Glutamatergic neuron (in vitro differentiated cells): ENCODE results near the gene TBC1D10B. TPM values are rescaled to one million over a fixed set of nuclear protein-coding genes. Genes with fewer than 3 reads are reported as not detected.

Source experiments
- DNase-seq: peaks from one replicate; pipeline ENCODE4 v3.0.0; 2022
- H3K27ac Mint-ChIP-seq: one replicate; pipeline ENCODE4 v1.8.0; 2020; ENCODE audit warnings: mild to moderate bottlenecking, mixed read lengths, inconsistent platforms; ENCODE audit not compliant: unreplicated experiment
- H3K27me3 Mint-ChIP-seq: one replicate; pipeline ENCODE4 v1.8.0; 2020; ENCODE audit warnings: mild to moderate bottlenecking, moderate library complexity, mixed read lengths, inconsistent platforms; ENCODE audit not compliant: unreplicated experiment
- H3K36me3 Mint-ChIP-seq: one replicate; pipeline ENCODE4 v1.8.0; 2020; ENCODE audit warnings: mild to moderate bottlenecking, mixed read lengths, inconsistent platforms; ENCODE audit not compliant: unreplicated experiment
- H3K4me1 Mint-ChIP-seq: one replicate; pipeline ENCODE4 v1.8.0; 2020; ENCODE audit warnings: mild to moderate bottlenecking, low read depth, mixed read lengths, inconsistent platforms; ENCODE audit not compliant: unreplicated experiment
- H3K4me3 Mint-ChIP-seq: one replicate; pipeline ENCODE4 v1.8.0; 2020; ENCODE audit warnings: mild to moderate bottlenecking, mixed read lengths, inconsistent platforms; ENCODE audit not compliant: unreplicated experiment
- H3K9me3 Mint-ChIP-seq: one replicate; pipeline ENCODE4 v1.8.0; 2020; ENCODE audit warnings: mild to moderate bottlenecking, moderate library complexity, mixed read lengths, inconsistent platforms; ENCODE audit not compliant: unreplicated experiment
- total RNA-seq: library from RNA; stranded (reverse); fragmentation: NEBNext Ultra II Directional; extraction: Animal tissue kit (Norgen Biotek cat#: 25700); gene quantifications from one replicate; pipeline ENCODE4 v1.2.1, GENCODE V29; 2021; ENCODE audit not compliant: unreplicated experiment
- TF ChIP-seq, protein P1 (sequence below): fragments of 200-600 bp; sonication (generic); IDR thresholded peaks from one replicate; pipeline ENCODE4 v1.5.0; 2021; ENCODE audit not compliant: partially characterized antibody, unreplicated experiment

The TBC1D10B gene
- total RNA-seq, 1 donor from 2014 or later, result 85.2 TPM

DNA sequence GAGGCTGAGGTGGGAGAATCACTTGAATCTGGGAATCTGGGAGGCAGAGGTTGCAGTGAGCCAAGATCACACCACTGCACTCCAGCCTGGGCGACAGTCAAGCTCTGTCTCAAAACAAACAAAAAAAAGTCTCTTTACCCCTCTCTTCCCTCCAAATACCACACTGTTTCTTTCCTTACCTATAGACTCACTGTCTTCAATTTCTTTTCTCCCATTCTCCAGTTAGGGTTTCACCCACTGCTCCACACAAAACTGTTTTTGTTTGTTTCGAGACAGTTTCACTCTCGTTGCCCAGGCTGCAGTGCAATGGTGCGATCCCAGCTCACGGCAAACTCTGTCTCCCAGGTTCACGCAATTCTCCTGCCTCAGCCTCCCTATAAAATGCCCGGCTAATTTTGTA lies 9.1 kb downstream of the TBC1D10B start:
- peaks cover 6% of the 10 kb centered on the region for H3K4me1 Mint-ChIP-seq
- no peak for DNase-seq

DNA sequence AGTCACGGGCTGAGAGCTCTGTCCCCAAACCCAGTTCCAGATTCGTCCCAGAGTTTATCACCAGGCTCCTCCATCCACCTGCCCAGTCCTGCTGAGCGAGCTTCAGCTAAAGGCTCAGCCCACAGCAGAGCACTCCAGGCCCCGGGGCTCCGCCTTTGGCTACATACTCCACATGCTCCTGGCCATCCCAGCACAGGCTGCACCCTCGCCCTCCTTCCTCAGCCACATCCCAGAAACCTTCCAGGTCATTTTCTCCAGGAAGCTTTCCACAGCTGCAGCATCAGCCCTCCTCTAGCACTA lies 10.5 kb downstream of the TBC1D10B start:
- Mint-ChIP-seq H3K36me3 (no peaks in the 10 kb centered on the region), H3K9me3 (peaks cover 10% of the 10 kb centered on the region), H3K27ac (no peak overlapping the region), H3K4me3 (no peak overlapping the region), H3K27me3 (peaks cover 7% of the 10 kb centered on the region), H3K4me1 (peaks cover 9% of the 10 kb centered on the region)
- TF ChIP-seq, protein P1, sequence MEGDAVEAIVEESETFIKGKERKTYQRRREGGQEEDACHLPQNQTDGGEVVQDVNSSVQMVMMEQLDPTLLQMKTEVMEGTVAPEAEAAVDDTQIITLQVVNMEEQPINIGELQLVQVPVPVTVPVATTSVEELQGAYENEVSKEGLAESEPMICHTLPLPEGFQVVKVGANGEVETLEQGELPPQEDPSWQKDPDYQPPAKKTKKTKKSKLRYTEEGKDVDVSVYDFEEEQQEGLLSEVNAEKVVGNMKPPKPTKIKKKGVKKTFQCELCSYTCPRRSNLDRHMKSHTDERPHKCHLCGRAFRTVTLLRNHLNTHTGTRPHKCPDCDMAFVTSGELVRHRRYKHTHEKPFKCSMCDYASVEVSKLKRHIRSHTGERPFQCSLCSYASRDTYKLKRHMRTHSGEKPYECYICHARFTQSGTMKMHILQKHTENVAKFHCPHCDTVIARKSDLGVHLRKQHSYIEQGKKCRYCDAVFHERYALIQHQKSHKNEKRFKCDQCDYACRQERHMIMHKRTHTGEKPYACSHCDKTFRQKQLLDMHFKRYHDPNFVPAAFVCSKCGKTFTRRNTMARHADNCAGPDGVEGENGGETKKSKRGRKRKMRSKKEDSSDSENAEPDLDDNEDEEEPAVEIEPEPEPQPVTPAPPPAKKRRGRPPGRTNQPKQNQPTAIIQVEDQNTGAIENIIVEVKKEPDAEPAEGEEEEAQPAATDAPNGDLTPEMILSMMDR, result no peak
- DNase-seq, result no peak

More for the DNA sequence above, 9.1 kb downstream of the TBC1D10B start:
- H3K27ac Mint-ChIP-seq, result no peak overlapping the region
- peaks cover 9% of the 10 kb centered on the region for H3K27me3 Mint-ChIP-seq
- H3K9me3 Mint-ChIP-seq, result peaks cover 3% of the 10 kb centered on the region
- H3K4me3 Mint-ChIP-seq, result no peak overlapping the region
- TF ChIP-seq, protein P1, result no peak
- no peaks in the 10 kb centered on the region for H3K36me3 Mint-ChIP-seq

DNA sequence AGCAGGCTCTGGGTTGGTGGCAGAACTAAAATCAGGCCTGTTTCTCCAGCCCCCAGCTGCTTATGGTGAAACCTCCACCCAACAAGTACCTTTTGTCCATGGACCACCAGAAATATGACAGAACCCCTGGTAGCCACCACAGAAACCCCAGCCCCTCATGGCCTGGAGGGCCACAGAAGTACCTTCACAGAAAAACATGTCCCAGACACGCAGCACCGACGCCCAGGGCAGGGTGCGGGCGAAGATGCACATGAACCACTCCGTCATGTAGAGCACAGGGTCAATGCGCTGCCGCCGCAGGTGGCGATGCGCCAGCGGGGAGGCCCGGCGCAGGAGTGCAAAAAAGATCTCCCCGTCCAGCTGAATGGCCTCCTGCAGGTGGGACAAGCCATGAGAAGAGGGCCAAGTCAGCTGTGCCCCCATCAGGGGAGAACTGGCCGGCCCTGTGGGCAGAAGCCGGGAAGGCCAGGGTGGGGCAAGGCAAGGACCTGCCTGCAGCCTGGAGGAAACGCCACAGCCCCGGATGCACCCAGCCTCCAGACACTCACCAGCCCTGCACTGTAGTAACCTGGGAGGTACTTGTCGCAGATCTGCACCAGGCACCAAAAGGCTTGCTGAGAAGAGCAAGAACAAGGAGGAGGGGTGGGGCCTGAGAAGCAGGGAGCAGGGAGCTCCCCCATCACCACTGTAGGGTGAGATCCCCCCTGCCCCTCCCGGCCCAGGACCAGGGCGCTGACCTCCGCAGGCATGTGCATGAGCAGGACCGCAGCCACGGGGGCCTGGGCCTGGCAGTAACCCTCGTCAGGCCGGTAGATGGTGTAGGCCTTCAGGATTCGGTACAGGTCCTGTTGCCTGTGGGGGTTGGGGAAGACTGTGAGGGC lies 11.1 kb downstream of the TBC1D10B start:
- Mint-ChIP-seq H3K4me3 (no peak overlapping the region), H3K9me3 (peaks cover 15% of the 10 kb centered on the region), H3K27me3 (peaks cover 11% of the 10 kb centered on the region), H3K36me3 (no peaks in the 10 kb centered on the region), H3K27ac (no peak overlapping the region), H3K4me1 (peaks cover 10% of the 10 kb centered on the region)
- no peak for DNase-seq
- TF ChIP-seq, protein P1, result no peak

- Mint-ChIP-seq H3K4me3 (no peak overlapping the region), H3K27ac (no peak overlapping the region), H3K9me3 (peaks cover 15% of the 10 kb centered on the region), H3K36me3 (no peaks in the 10 kb centered on the region), H3K4me1 (peaks cover 14% of the 10 kb centered on the region), H3K27me3 (peaks cover 11% of the 10 kb centered on the region)
- TF ChIP-seq, protein P1, result no peak
- DNase-seq, result no peak
Observed at GRCh38 chr16:30358577-30358936, 11.7 kb downstream of the TBC1D10B start.
